Hippocampal formation (tissue), 2 donors: Measurements from ENCODE around the gene RUNX1.

ENCODE experiments used
- DNase-seq, 2 donors: peaks; one replicate each; lab custom pipeline; 2025; lab: John Stamatoyannopoulos, UW

RUNX1 gene

DNA sequence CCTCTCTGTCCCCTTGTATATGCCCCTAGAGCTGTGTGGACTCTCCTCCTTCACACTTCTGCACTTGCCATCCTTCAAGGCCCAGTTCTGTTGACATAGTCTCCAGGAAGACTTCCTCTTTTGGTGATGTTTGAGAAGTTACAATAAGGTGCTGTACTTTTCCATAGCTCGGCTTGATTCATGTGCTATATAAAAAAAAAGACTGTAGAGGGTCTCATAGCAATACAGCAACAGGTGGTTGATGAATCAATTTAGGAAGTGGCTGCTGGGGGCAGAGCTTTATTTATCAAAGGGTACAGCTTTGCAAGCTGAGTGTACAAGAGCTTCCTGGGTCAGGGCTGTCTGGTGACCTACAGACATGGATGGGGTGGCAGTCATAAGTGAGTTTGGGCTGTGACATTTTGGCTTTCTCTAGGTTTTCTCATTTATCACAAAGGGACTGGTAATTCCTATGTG lies 102.7 kb downstream of the RUNX1 start:
- DNase-seq: no peak

DNA sequence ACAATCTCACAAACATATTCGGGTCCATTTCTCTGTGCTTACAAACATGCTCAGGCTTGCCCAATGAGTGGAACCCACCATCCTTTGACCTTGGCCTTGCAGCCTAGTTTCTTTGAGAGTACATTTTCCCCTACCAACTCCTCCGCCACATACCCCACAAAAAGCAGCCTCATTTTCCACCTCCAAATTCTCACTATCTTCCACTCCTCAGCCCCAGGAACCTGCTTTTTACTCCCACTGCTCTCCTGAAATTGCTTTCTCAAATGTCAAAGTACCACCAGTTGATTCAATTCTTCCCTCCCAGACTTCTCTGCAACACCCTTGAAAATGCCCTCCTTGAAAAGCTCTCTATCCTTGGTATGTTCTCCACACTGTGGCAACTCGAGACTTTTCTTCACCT lies 103.8 kb downstream of the RUNX1 start:
- DNase-seq: no peak

DNA sequence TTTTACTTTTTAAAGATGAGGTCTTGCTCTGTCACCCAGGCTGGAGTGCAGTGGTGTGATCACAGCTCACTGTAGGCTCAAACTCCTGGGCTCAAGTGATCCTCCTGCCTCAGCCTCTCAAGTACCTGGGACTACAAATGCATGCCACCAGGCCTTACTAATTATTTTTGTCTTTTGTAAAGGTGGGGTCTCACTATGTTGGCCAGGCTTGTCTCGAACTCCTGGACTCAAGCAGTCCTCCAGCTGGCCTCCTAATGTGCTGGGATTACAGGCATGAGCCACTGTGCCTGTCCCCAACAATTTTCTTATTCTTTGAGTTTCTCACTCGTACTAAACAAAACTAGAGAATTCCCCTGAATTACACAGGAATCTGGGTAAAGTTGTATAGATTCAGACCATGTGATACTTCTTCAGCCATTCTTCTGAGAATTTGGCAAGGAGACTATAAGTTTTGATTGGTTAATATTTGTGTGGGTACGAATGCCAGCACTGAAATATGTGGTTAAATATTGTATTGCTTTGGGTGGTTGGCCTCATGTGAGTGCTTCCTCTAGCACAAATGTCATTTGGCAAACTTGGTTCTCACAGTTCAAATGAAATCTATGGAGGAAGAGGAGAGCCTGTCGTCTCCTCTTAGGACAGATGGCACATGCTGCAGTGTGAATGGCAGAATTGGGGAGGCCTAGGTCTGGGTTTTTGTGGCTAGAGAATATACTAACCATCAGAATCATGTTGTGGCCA lies 104.9 kb downstream of the RUNX1 start:
- DNase-seq: no peak

- no peak for DNase-seq
These were observed 106.2 kb downstream of the RUNX1 start for GRCh38 chr21:34942911-34943310.

GRCh38 chr21:34941162-34941561 lies 107.9 kb downstream of the RUNX1 start:
- DNase-seq: no peak

DNA sequence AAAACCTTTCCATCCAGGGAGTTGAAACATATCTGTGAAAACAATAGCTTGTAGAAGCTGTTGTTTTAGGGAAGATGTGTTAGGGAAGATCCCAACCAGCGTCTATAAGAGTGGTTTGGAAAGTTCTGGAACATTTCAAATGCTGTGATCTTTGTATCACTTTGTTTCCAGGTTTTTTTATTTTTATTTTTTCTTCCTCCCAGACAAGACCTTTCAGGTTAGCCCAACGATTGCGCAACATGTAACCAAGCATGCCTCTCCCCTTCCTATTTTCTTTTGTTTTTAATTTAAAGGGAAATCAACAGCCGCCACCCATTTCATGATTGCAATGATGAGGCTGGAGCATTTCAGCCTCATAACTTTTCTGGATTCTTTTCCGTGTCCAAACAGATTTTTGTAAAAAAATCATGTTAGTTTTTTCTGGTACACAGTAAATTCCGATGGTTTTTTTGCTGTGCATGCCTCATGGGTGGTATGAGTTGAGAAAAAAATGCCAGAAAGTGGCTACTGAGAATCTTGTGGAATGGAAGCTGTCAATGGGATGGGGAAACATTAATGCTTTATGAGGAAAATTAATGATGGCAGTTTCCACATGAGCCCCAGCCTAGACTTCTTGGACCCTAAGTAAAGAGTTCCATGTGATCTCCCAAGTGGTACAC lies 109.3 kb downstream of the RUNX1 start:
- no peak for DNase-seq

GRCh38 chr21:34938089-34938764 lies 110.9 kb downstream of the RUNX1 start:
- no peak for DNase-seq

DNA sequence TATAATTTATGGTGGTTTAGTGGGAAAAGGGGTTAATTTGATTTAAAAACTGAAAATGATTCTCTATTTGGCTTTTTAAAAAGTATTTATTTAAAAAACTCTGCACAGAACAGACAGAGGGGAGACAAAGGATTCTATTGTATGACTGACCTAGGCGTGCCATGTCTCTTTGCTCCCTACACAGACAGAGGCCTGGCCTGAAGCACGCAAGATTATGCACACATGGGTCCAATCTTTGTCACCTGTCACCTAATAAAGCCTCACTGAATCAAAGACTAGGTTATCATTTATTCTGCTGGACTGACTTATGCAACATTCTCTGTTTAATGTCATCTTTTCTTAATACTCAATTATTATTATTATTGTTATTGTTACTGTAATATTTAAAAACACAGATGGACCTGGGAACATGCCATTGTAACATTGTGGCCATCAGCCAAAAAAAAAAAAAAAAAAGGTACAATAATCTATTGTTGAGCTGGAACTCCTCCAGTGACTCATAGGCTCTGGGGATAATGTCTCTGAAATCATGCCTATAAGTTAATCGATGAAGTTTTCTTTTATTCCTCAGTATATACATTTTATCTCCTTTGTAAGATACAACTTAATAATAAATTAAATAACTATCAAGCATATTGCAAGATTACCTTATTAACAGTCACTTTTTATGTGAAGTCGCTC lies 112.1 kb downstream of the RUNX1 start:
- no peak for DNase-seq

DNA sequence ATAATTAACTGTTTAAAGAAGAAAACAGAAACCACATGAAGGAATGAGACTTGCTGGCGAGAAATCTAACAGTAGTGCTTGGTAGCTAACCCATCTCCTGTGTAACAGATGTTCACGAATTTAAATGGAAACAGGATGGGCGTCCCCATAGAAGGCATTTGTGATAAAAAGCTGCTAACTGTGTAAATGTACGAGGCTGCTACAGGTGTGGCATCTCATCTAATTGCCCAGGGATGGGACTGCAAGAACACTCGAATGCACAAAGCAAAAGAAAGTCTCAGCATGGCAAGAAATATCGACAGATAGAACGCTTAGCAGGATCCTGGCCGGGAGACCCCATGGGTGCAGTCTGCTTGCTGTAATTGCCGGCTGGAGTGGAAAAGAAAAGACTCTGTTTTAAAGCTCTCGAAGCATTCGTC lies 112.7 kb downstream of the RUNX1 start:
- DNase-seq: no peak

GRCh38 chr21:34935898-34936297 lies 113.2 kb downstream of the RUNX1 start:
- no peak for DNase-seq

GRCh38 chr21:34935452-34935851 lies 113.7 kb downstream of the RUNX1 start:
- DNase-seq: no peak

GRCh38 chr21:34934350-34934749 lies 114.8 kb downstream of the RUNX1 start:
- no peak for DNase-seq

DNA sequence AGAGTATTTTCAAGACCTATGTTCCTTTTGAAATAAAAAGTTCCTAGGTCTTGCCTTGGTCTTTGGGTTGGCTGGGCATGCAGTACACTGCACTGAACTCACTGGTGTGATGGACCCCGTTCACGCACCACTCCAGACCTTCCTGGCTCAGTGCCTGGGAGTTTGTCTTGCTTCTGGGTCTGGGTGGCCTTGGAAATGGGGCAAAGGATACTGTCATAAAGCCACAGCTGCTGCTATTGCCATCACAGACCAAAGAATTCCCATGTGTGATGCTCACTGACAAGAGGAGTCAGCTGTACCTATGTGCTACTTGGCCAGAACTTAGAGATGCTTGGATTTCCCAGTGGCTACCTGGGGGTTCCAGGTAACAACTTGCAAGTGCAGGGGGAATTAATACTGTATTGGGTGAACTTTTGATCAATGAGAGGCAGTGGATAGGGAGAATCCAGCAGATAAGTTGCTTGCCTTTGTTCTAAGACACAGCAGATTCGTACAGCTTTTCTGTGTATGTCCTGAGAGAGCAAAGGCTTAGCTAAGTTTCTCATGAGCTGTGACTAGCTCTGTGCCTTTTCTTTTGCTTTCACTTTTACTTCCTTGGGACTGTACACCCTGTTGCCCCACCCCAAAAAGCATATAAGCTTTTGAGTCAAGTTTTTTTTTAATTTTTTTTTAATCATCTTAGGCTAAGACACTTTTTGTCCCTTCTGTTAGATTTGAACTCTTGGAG lies 115.3 kb downstream of the RUNX1 start:
- no peak for DNase-seq

- no peak for DNase-seq
These were observed 116.9 kb downstream of the RUNX1 start for GRCh38 chr21:34932233-34932632.

GRCh38 chr21:34930971-34931370 lies 118.1 kb downstream of the RUNX1 start:
- no peak for DNase-seq

GRCh38 chr21:34928637-34929036 lies 120.5 kb downstream of the RUNX1 start:
- DNase-seq: no peak

- DNase-seq: no peak
These were observed 121.1 kb downstream of the RUNX1 start for GRCh38 chr21:34927992-34928391.

DNA sequence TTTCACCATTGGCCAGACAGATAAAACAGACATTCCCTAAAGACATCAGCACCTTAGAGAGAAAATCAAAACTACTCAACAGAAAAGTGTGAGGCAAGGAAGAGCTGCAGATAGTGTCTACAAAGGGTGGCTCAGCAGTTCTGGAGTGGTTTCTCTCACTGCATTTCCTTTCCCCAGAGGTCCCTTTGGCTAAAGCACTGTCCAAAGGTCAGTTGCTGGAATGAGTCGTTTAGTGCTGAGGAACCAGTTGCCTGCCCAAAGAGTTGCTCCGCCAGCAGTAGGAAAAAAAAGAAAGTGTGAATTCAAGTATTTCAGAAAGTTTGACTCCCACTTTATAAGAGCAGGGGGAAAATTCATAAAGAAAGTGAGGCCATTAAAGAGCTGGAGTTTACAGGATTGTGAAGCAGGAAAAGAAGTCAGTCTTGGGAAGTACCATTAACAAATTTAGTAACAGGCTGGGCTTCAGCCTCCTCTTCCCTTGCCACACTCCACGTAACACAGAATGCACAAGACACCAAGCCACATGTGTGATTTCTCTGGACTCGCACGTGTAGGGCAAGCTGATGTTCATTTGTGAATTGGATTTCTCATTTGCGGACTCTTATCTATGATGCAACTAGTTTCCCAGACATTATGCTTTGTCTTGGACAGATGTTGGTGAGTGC lies 122.2 kb downstream of the RUNX1 start:
- DNase-seq: no peak

- no peak for DNase-seq
These were observed 123.5 kb downstream of the RUNX1 start for GRCh38 chr21:34925597-34925996.

- no peak for DNase-seq
These were observed 124.2 kb downstream of the RUNX1 start for GRCh38 chr21:34924771-34925419.

- DNase-seq: no peak
These were observed 124.9 kb downstream of the RUNX1 start for GRCh38 chr21:34924194-34924593.
